ENCODE measurements around the gene AQP3. TPM values are rescaled to one million over a fixed set of nuclear protein-coding genes. Genes with fewer than 3 reads are reported as not detected.
"Not testable (repeated sequence)": the region's sequence is repeated elsewhere in the genome, so short reads cannot be mapped to it uniquely, and the experiment has no call there.

The AQP3 gene
- total RNA-seq, 1 donor from 2014 or later: 165 TPM

- intact Hi-C loops (cut with micrococcal nuclease): loop anchor here (1.0 to 2.0 kb wide), 7 partner anchors 13 to 155 kb away; partner anchors contain the start of gene NFX1
Measured at GRCh38 chr9:33445389-33446239, 1.8 kb downstream of the AQP3 start.

- intact Hi-C loops (cut with micrococcal nuclease): loop anchor here (2.0 kb wide), 1 partner anchor 15 kb away; no protein-coding TSS in a partner anchor
Measured at GRCh38 chr9:33443464-33444154, 3.8 kb downstream of the AQP3 start.

GRCh38 chr9:33443047-33443446 lies 4.3 kb downstream of the AQP3 start:
- intact Hi-C loops (cut with micrococcal nuclease): no loop called here

GRCh38 chr9:33442125-33442524 lies 5.3 kb downstream of the AQP3 start:
- intact Hi-C loops (cut with micrococcal nuclease): no loop called here

- intact Hi-C loops (cut with micrococcal nuclease): no loop called here
Measured at GRCh38 chr9:33440609-33441008, 6.8 kb downstream of the AQP3 start.

- intact Hi-C loops (cut with micrococcal nuclease): no loop called here
Measured at GRCh38 chr9:33440204-33440603, 7.2 kb downstream of the AQP3 start.

GRCh38 chr9:33439731-33440130 lies 7.7 kb downstream of the AQP3 start:
- intact Hi-C loops (cut with micrococcal nuclease): no loop called here

- intact Hi-C loops (cut with micrococcal nuclease): no loop called here
Measured at GRCh38 chr9:33438926-33439680, 8.3 kb downstream of the AQP3 start.

- intact Hi-C loops (cut with micrococcal nuclease): no loop called here
Measured at GRCh38 chr9:33437898-33438297, 9.5 kb downstream of the AQP3 start.

GRCh38 chr9:33437205-33437604 lies 10.2 kb downstream of the AQP3 start:
- intact Hi-C loops (cut with micrococcal nuclease): no loop called here

- intact Hi-C loops (cut with micrococcal nuclease): no loop called here
Measured at GRCh38 chr9:33436445-33436844, 10.9 kb downstream of the AQP3 start.

- intact Hi-C loops (cut with micrococcal nuclease): no loop called here
Measured at GRCh38 chr9:33435821-33436277, 11.5 kb downstream of the AQP3 start.

GRCh38 chr9:33434317-33435105 lies 12.9 kb downstream of the AQP3 start:
- intact Hi-C loops (cut with micrococcal nuclease): no loop called here

GRCh38 chr9:33433871-33434270 lies 13.5 kb downstream of the AQP3 start:
- intact Hi-C loops (cut with micrococcal nuclease): no loop called here

- intact Hi-C loops (cut with micrococcal nuclease): no loop called here
Measured at GRCh38 chr9:33431420-33431819, 16.0 kb downstream of the AQP3 start.

- intact Hi-C loops (cut with micrococcal nuclease): no loop called here
Measured at GRCh38 chr9:33430942-33431341, 16.5 kb downstream of the AQP3 start.

GRCh38 chr9:33429256-33429985 lies 18.0 kb downstream of the AQP3 start:
- intact Hi-C loops (cut with micrococcal nuclease): no loop called here

- intact Hi-C loops (cut with micrococcal nuclease): no loop called here
Measured at GRCh38 chr9:33426843-33427293, 20.5 kb downstream of the AQP3 start.

GRCh38 chr9:33425128-33425533 lies 22.3 kb downstream of the AQP3 start:
- intact Hi-C loops (cut with micrococcal nuclease): no loop called here

- intact Hi-C loops (cut with micrococcal nuclease): not testable (repeated sequence)
Measured at GRCh38 chr9:33424492-33424891, 22.9 kb downstream of the AQP3 start.

All from T-helper 1 cell treated with Interleukin-12 subunit alpha and Interleukin-12 subunit beta and Interleukin-4 antibody, amounts not matched to agents 30 ng/mL and 1 ng/mL, for 36 hours (primary cell).